ENCODE results near the gene PCSK2.

The PCSK2 gene

GRCh38 chr20:17488916-17489600 lies 262.2 kb downstream of the PCSK2 start:
- DNase-seq, result no peak

GRCh38 chr20:17490501-17490900 lies 263.7 kb downstream of the PCSK2 start:
- DNase-seq, result no peak

- DNase-seq, result no peak
Observed at GRCh38 chr20:17491041-17491440, 264.2 kb downstream of the PCSK2 start.

GRCh38 chr20:17491488-17491887 lies 264.6 kb downstream of the PCSK2 start:
- no peak for DNase-seq

- DNase-seq, result no peak
Observed at GRCh38 chr20:17493173-17493572, 266.3 kb downstream of the PCSK2 start.

GRCh38 chr20:17494201-17494600 lies 267.4 kb downstream of the PCSK2 start:
- DNase-seq, result no peak

- DNase-seq, result no peak
Observed at GRCh38 chr20:17495826-17496225, 269.0 kb downstream of the PCSK2 start.

- no peak for DNase-seq
Observed at GRCh38 chr20:17497821-17498580, 271.2 kb downstream of the PCSK2 start.

GRCh38 chr20:17498641-17499040 lies 271.8 kb downstream of the PCSK2 start:
- DNase-seq, result no peak

GRCh38 chr20:17499041-17499440 lies 272.2 kb downstream of the PCSK2 start:
- DNase-seq, result no peak

GRCh38 chr20:17500271-17500670 lies 273.4 kb downstream of the PCSK2 start:
- no peak for DNase-seq

GRCh38 chr20:17500826-17501225 lies 274.0 kb downstream of the PCSK2 start:
- no peak for DNase-seq

- no peak for DNase-seq
Observed at GRCh38 chr20:17501701-17502100, 274.9 kb downstream of the PCSK2 start.

- no peak for DNase-seq
Observed at GRCh38 chr20:17502105-17502504, 275.3 kb downstream of the PCSK2 start.

- no peak for DNase-seq
Observed at GRCh38 chr20:17503301-17504065, 276.6 kb downstream of the PCSK2 start.

GRCh38 chr20:17504066-17504897 lies 277.4 kb downstream of the PCSK2 start:
- peak; percentile 30 to 40 for DNase-seq

- peak; percentile 69 to 73 for DNase-seq
Observed at GRCh38 chr20:17504898-17505635, 278.2 kb downstream of the PCSK2 start.

- peak; percentile 72 to 75 for DNase-seq
Observed at GRCh38 chr20:17505636-17506517, 279.0 kb downstream of the PCSK2 start.

GRCh38 chr20:17507032-17507431 lies 280.2 kb downstream of the PCSK2 start:
- DNase-seq, result no peak

GRCh38 chr20:17507531-17507930 lies 280.7 kb downstream of the PCSK2 start:
- DNase-seq, result no peak

- no peak for DNase-seq
Observed at GRCh38 chr20:17508756-17509155, 281.9 kb downstream of the PCSK2 start.

Data from activated T-cell treated with anti-CD3 and anti-CD28 coated beads, Interleukin-2, amount 50 U/mL, for 48 hours (primary cell).